Body of pancreas (tissue), 4 donors: ENCODE measurements around the gene JSRP1. TPM values are rescaled to one million over a fixed set of nuclear protein-coding genes. Genes with fewer than 3 reads are reported as not detected.

Experiments used
- ATAC-seq: fragments of 150-250 bp; one replicate; pipeline ENCODE4 v1.9.1; 2016
- DNase-seq, 4 donors: peaks; one replicate each; pipeline ENCODE4 v3.0.0-alpha.2; 2019
- H3K27ac ChIP-seq, 4 donors: fragments of 200-600 bp; sonication (generic); 1 replicate in 3 of 4; 2 replicates in 1 of 4; pipeline versions ENCODE4 v1.5.1 to v1.6.1; 2016 to 2019; ENCODE audit warnings: mild to moderate bottlenecking in 1 of 4, mixed read lengths in 1 of 4, moderate library complexity in 1 of 4
- H3K27me3 ChIP-seq, 2 donors: fragments of 200-600 bp; sonication (generic); one replicate each; pipeline ENCODE4 v1.6.0; 2016; ENCODE audit warnings: mild to moderate bottlenecking in 1 of 2
- H3K36me3 ChIP-seq, 2 donors: fragments of 200-600 bp; sonication (generic); replicated peaks in 1 of 2; 2 replicates each; pipeline ENCODE4 v1.5.1; 2016; ENCODE audit warnings: low read depth in 2 of 2; ENCODE audit not compliant: insufficient read depth in 1 of 2
- H3K4me1 ChIP-seq: fragments of 200-600 bp; sonication (generic); one replicate; pipeline ENCODE4 v1.6.0; 2016
- H3K4me3 ChIP-seq, 2 donors: fragments of 200-600 bp; sonication (generic); 1 replicate in 1 of 2; 2 replicates in 1 of 2; pipeline ENCODE4 v1.5.1; 2016 to 2019
- H3K9me3 ChIP-seq, 3 donors: fragments of 200-600 bp; sonication (generic); 1 replicate in 2 of 3; 2 replicates in 1 of 3; pipeline ENCODE4 v1.5.1; 2016
- CTCF ChIP-seq, 7 experiments: fragments of 450-650 bp in 4 of 7; fragments of 200-600 bp in 3 of 7; sonication (generic) in 3 of 7; IDR thresholded peaks; one replicate each; pipeline ENCODE4 v1.5.1; 2016 to 2019; ENCODE audit warnings: antibody characterized with exemption in 7 of 7
- POLR2A ChIP-seq, 3 donors: fragments of 450-650 bp; IDR thresholded peaks; one replicate each; pipeline ENCODE4 v1.6.1; 2016; ENCODE audit warnings: antibody characterized with exemption in 3 of 3, mild to moderate bottlenecking in 2 of 3
- WGBS, 2 donors: methylation state at CpG; one replicate each; pipeline ENCODE4 v1.1.5; 2017; 5-methylcytosine and 5-hydroxymethylcytosine counted together
- intact Hi-C: fragments of 100-400 bp; cut with DNase I; formaldehyde crosslinking; loops from one replicate; pipeline ENCODE4 v1.15.1; 2023
- total RNA-seq, 2 donors: library from RNA; depleted of rRNA; stranded (reverse); fragments of >200 nt; gene quantifications; one replicate each; pipeline ENCODE4 v1.1.0, GENCODE V29; 2016

Gene JSRP1
- total RNA-seq, 2 donors from 2014 or later: not detected

GRCh38 chr19:2243274-2244124 lies 12.7 kb downstream of the JSRP1 start:
- no peak for ATAC-seq
- DNase-seq: peak in 1 of 4 donors; percentile 31
- Histone ChIP-seq H3K36me3 (peaks cover 33 to 41% of the 10 kb centered on the region in 2 donors), H3K4me1 (peaks cover 47% of the 10 kb centered on the region), H3K4me3 (no peak overlapping the region), H3K27me3 (no peaks in the 10 kb centered on the region), H3K27ac (no peak overlapping the region), H3K9me3 (no peaks in the 10 kb centered on the region)
- 72 to 73% methylated on average over 18 to 32 of the region's 32 CpGs for WGBS, 2 donors
- TF ChIP-seq POLR2A (IDR thresholded peaks at IDR 0.05) (no peak), CTCF (IDR thresholded peaks at IDR 0.05) (no peak)
- intact Hi-C loops: no loop called here

GRCh38 chr19:2242816-2243215 lies 13.4 kb downstream of the JSRP1 start:
- TF ChIP-seq POLR2A (IDR thresholded peaks at IDR 0.05): no peak
- no peak for TF ChIP-seq CTCF (IDR thresholded peaks at IDR 0.05)
- intact Hi-C loops: no loop called here
- Histone ChIP-seq H3K27me3 (no peaks in the 10 kb centered on the region), H3K9me3 (no peaks in the 10 kb centered on the region), H3K4me1 (peaks cover 54% of the 10 kb centered on the region), H3K4me3 (no peak overlapping the region), H3K27ac (no peak overlapping the region), H3K36me3 (peaks cover 33 to 41% of the 10 kb centered on the region in 2 donors)
- no peak for ATAC-seq
- DNase-seq: no peak
- WGBS, 2 donors: 85 to 90% methylated on average over 8 of the region's 8 CpGs

GRCh38 chr19:2242092-2242537 lies 14.1 kb downstream of the JSRP1 start:
- Histone ChIP-seq H3K27me3 (no peaks in the 10 kb centered on the region), H3K27ac (no peak overlapping the region), H3K36me3 (peaks cover 33 to 39% of the 10 kb centered on the region in 2 donors), H3K9me3 (no peaks in the 10 kb centered on the region), H3K4me3 (no peak overlapping the region), H3K4me1 (peaks cover 57% of the 10 kb centered on the region)
- intact Hi-C loops: no loop called here
- no peak for DNase-seq
- TF ChIP-seq POLR2A (IDR thresholded peaks at IDR 0.05): no peak
- no peak for TF ChIP-seq CTCF (IDR thresholded peaks at IDR 0.05)
- WGBS, 2 donors: 64 to 92% methylated on average over 10 to 12 of the region's 12 CpGs
- ATAC-seq: no peak

- H3K36me3 ChIP-seq: peaks cover 25 to 29% of the 10 kb centered on the region in 2 donors
- WGBS, 2 donors: 77 to 83% methylated on average over 10 to 41 of the region's 41 CpGs
- H3K9me3 ChIP-seq: no peaks in the 10 kb centered on the region
- DNase-seq (no peak), ATAC-seq (no peak)
- no peak for TF ChIP-seq POLR2A (IDR thresholded peaks at IDR 0.05)
- TF ChIP-seq CTCF (IDR thresholded peaks at IDR 0.05): no peak
- H3K27me3 ChIP-seq: no peaks in the 10 kb centered on the region
- peaks cover 53% of the 10 kb centered on the region for H3K4me1 ChIP-seq
- no peak overlapping the region for H3K4me3 ChIP-seq
- intact Hi-C loops: no loop called here
- H3K27ac ChIP-seq: peak overlapping the region in 1 of 4 donors; percentile 47
These were observed 15.1 kb downstream of the JSRP1 start for GRCh38 chr19:2240881-2241760.
